Cardiac fibroblast (primary cell): ENCODE data around the gene PPP2R2B.

Experiments
- DNase-seq, 2 donors: peaks; one replicate each; pipeline versions ENCODE4 v3.0.0 to v3.0.0-alpha.2; 2010; ENCODE audit warnings: low read depth in 2 of 2
- H3K4me3 ChIP-seq, 2 donors: replicated peaks in 1 of 2; 1 replicate in 1 of 2; 2 replicates in 1 of 2; pipeline ENCODE4 v1.5.1; 2011; ENCODE audit warnings: low read depth in 2 of 2, low read length in 2 of 2, mild to moderate bottlenecking in 2 of 2, moderate library complexity in 1 of 2
- TF ChIP-seq, protein P1 (sequence below): IDR thresholded peaks from one replicate; pipeline ENCODE4 v1.5.1; 2011; ENCODE audit warnings: low read depth, mild to moderate bottlenecking, low read length, inconsistent platforms

The PPP2R2B gene

DNA sequence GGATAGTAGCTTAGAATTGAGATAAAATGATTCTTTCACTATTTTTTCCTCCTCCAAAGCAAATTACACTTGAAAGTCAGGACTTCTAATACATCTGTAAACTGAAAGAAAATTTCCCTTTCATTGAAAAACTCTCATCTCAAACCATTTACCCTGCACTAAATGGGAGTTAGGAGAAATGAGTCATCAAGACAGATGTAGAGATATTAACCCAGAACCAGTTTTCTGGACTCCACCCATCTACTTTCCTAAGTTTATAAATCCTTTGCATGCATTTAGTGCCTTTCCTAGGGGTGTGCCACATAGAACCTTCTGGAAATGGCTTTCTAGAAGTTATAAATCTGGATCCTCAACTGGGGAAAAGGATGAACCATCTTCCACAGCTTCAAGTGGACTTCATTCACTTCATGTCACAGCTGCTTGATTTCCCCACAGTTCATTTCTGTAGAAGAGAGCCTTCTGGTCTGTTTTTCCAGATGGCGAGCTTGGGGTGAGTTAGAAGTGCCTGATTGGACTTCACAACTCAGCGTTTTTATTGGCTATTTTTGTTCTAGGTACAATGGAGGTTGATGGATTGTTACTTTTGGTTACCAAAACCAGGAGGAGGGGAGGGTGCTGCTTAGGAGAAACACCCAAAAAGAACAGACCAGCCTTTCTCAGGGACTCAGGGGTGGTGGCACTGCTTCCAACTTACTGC, 290.1 kb downstream of the PPP2R2B start:
- no peak for DNase-seq
- no peak overlapping the region for H3K4me3 ChIP-seq
- TF ChIP-seq, protein P1, sequence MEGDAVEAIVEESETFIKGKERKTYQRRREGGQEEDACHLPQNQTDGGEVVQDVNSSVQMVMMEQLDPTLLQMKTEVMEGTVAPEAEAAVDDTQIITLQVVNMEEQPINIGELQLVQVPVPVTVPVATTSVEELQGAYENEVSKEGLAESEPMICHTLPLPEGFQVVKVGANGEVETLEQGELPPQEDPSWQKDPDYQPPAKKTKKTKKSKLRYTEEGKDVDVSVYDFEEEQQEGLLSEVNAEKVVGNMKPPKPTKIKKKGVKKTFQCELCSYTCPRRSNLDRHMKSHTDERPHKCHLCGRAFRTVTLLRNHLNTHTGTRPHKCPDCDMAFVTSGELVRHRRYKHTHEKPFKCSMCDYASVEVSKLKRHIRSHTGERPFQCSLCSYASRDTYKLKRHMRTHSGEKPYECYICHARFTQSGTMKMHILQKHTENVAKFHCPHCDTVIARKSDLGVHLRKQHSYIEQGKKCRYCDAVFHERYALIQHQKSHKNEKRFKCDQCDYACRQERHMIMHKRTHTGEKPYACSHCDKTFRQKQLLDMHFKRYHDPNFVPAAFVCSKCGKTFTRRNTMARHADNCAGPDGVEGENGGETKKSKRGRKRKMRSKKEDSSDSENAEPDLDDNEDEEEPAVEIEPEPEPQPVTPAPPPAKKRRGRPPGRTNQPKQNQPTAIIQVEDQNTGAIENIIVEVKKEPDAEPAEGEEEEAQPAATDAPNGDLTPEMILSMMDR, result no peak

DNA sequence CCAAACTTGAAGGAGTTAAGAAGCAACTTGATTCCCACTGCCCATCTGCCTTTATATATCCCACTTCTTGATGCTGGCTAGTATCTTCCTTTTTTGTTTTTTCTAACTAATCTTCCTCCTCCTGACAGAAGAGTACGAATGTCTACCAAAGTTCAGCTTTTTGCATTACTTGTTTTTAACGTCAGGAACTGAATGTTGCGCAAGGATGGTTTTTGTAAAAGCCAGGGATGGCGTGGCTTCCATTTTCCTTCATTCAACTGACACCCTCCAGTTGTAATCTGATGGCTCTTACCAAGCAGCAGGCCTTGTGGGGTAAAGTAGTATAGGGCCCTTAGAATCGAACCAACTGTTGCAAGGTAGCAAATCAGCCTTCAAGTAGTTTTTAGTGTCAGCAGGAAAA, 291.8 kb downstream of the PPP2R2B start:
- TF ChIP-seq, protein P1, result no peak
- H3K4me3 ChIP-seq, result no peak overlapping the region
- DNase-seq, result no peak

DNA sequence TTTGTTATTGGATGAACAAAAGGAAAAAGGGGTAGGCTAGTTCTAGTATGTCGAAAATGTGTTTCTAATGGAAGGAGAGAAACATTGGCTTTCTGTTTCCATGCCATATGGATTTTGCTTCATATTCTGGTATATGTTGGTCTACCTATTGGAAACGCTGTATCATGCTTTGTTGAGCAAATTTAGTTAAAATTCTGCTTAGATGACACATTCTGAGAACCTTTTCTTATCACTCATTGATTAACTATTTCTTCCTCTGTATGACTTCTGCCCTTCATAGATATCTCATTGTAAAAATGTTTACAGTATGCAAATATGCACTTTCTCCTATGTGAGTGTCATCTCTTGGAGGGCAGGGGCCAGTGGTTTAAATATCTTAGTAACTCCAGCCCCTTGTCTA, 293.8 kb downstream of the PPP2R2B start:
- no peak overlapping the region for H3K4me3 ChIP-seq
- TF ChIP-seq, protein P1, result no peak
- no peak for DNase-seq

DNA sequence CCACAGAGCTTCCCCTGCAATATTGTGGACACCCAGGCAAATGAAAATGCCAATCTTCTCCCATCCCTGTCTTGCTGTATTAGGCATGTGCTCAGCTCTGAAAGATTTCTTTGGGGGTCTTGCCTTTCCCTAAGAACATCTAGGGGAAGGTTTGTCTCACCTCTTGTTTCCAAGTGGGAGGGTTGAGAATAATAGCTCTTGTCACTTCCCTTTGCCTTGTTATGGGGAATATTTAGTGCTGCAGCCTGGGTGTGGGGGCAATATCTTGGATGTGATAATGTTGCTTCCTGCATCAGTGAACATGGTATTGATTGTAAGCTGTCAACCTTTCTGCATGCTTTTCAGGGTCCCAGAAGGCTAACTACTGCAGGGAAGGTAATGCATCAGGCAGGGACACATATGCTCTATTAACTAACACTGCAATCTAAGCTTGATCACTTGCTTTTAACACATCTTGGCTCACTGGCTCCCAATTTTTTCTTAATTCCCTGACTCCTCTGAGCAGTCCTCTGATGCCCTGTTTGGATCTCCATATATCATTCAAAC, 296.4 kb downstream of the PPP2R2B start:
- H3K4me3 ChIP-seq, result no peak overlapping the region
- DNase-seq, result no peak
- TF ChIP-seq, protein P1, result no peak

DNA sequence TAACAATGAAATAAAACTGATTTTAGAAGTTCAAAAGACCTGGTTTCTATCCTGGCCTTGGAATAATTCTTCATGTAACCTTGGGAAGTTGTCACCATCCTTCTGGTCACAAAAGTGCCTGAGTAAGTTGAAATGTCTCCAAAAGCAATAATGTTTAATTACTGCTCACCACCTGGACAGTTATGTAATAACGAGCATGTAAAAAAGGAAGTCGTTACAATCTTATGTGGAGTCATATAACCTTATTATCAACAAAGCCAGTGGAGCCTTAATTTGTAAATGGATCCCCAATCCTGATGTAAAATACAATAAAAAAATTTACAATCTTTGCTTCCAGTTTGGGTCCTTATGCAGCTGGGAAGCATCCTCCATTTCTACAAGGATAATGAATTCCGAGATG, 298.3 kb downstream of the PPP2R2B start:
- TF ChIP-seq, protein P1, result no peak
- no peak for DNase-seq
- H3K4me3 ChIP-seq, result no peak overlapping the region

DNA sequence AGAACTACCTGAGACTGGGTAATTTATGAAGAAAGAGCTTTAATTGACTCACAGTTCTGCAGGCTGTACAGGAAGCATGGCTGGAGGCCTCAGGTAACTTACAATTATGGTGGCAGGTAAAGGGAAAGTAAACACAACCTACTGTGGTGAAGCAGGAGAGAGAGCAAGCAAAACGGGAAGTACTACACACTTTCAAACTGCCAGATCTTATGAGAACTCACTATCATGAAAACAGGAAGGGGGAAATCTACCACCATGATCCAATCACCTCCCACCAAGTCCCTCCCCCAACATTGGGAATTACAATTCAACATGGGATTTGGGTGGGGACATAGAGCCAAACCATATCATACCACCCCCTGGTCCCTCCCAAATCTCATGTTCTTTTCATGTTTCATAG, 303.8 kb downstream of the PPP2R2B start:
- no peak overlapping the region for H3K4me3 ChIP-seq
- DNase-seq, result no peak

More for the DNA sequence above, 303.8 kb downstream of the PPP2R2B start:
- TF ChIP-seq, protein P1, result no peak
